ENCODE measurements around the gene SORL1-AS1.

GRCh38 chr11:121446752-121447156, 6.0 kb downstream of the SORL1-AS1 start:
- no peak for TF ChIP-seq EZH2 (IDR thresholded peaks at IDR 0.05; ENCODE audit: low read depth)
- peak; percentile 31; the same call in 1 of the 2 replicates for TF ChIP-seq CTCF (conservative IDR thresholded peaks at IDR 0.05)
